GM12878 (cell line): ENCODE measurements around the gene COL25A1. TPM values are rescaled to one million over a fixed set of nuclear protein-coding genes. Genes with fewer than 3 reads are reported as not detected.

Experiments
- ATAC-seq: fragments of 200-7000 bp; cut with Tn5 transposase; 3 replicates; pipeline ENCODE4 v1.9.1; 2020; ENCODE audit warnings: mild to moderate bottlenecking, moderate library complexity
- BruUV-seq: library from RNA; stranded (reverse); fragments of 400-500 nt; replicated peaks from 2 replicates; lab custom pipeline; 2021; lab: Mats Ljungman, UMichigan
- CTCF ChIA-PET: fragments of 300-600 bp; sonication (Branson Sonifier 250); formaldehyde crosslinking; extraction: SDS; loops from one replicate; lab custom pipeline; 2021; ENCODE audit warnings: inconsistent platforms; lab: Yijun Ruan, JAX
- POLR2A ChIA-PET: fragments of 350-600 bp; formaldehyde crosslinking; extraction: SDS; loops from one replicate; lab custom pipeline; 2021; ENCODE audit warnings: inconsistent platforms; lab: Charles Lee
- RAD21 ChIA-PET: fragments of 300-600 bp; sonication (Branson Sonifier 250); formaldehyde crosslinking; loops from one replicate; lab custom pipeline; 2023; ENCODE audit warnings: antibody characterized with exemption; ENCODE audit not compliant: unreplicated experiment; lab: Charles Lee
- SMC1A ChIA-PET: fragments of 300-600 bp; sonication (Branson Sonifier 250); formaldehyde crosslinking; loops from one replicate; lab custom pipeline; 2023; ENCODE audit not compliant: unreplicated experiment, uncharacterized antibody; lab: Charles Lee
- DNase-seq: peaks from one replicate; pipeline ENCODE4 v3.0.0-alpha.2; 2011; ENCODE audit warnings: low read depth, low spot score
- FAIRE-seq: peaks from 3 replicates; lab custom pipeline; 2011; peaks lifted over from hg19 to GRCh38; lab: Jason Lieb, UNC
- H2AFZ ChIP-seq: 2 replicates; pipeline ENCODE4 v1.6.0; 2011; ENCODE audit warnings: low read depth, low read length, control low read depth; ENCODE audit not compliant: control insufficient read depth
- H3K27ac ChIP-seq: 2 replicates; pipeline ENCODE4 v1.5.1; 2011; ENCODE audit warnings: control low read depth; ENCODE audit not compliant: control insufficient read depth, insufficient read depth
- H3K27me3 ChIP-seq, 2 experiments: replicated peaks in 1 of 2; 2 replicates each; pipeline versions ENCODE4 v1.6.0 to v1.6.1; 2011; ENCODE audit warnings: low read length in 1 of 2; ENCODE audit not compliant: control insufficient read depth in 2 of 2, insufficient read depth in 2 of 2
- H3K36me3 ChIP-seq, 2 experiments: 2 replicates each; pipeline ENCODE4 v1.5.1; 2011; ENCODE audit warnings: low read length in 1 of 2; ENCODE audit not compliant: control insufficient read depth in 2 of 2, insufficient read depth in 2 of 2
- H3K4me1 ChIP-seq: 2 replicates; pipeline ENCODE4 v1.6.1; 2011; ENCODE audit warnings: mild to moderate bottlenecking, low read length, moderate library complexity, mixed read lengths; ENCODE audit not compliant: control insufficient read depth, insufficient read depth
- H3K4me2 ChIP-seq: 2 replicates; pipeline ENCODE4 v1.6.0; 2011; ENCODE audit warnings: control low read depth; ENCODE audit not compliant: control insufficient read depth, insufficient read depth
- H3K4me3 ChIP-seq: fragments of 200-600 bp; sonication (generic); 2 replicates; pipeline ENCODE4 v1.5.1; 2016
- H3K79me2 ChIP-seq: 2 replicates; pipeline ENCODE4 v1.6.0; 2011; ENCODE audit warnings: low read length; ENCODE audit not compliant: control insufficient read depth, insufficient read depth
- H3K9ac ChIP-seq: 2 replicates; pipeline ENCODE4 v1.8.0; 2011; ENCODE audit warnings: low read length, control low read depth, mixed read lengths; ENCODE audit not compliant: control insufficient read depth, insufficient read depth
- H3K9me3 ChIP-seq: replicated peaks from 3 replicates; pipeline ENCODE4 v1.5.1; 2011; ENCODE audit warnings: mild to moderate bottlenecking, low read length; ENCODE audit not compliant: control insufficient read depth, insufficient read depth
- H4K20me1 ChIP-seq: 2 replicates; pipeline ENCODE4 v1.6.0; 2011; ENCODE audit not compliant: control insufficient read depth, insufficient read depth
- CHD1 ChIP-seq: IDR thresholded peaks from 2 replicates; pipeline ENCODE4 v1.6.1; 2012; ENCODE audit warnings: low read depth, low read length, improper control_type of control experiment
- CUX1 ChIP-seq: IDR thresholded peaks from 2 replicates; pipeline ENCODE4 v1.6.1; 2012; ENCODE audit warnings: improper control_type of control experiment, low read depth, low read length; ENCODE audit not compliant: insufficient replicate concordance
- MTA3 ChIP-seq: IDR thresholded peaks from 2 replicates; pipeline ENCODE4 v1.6.1; 2012; ENCODE audit warnings: low read length, inconsistent platforms, borderline replicate concordance
- NFXL1 ChIP-seq: fragments of 450-650 bp; IDR thresholded peaks from 2 replicates; pipeline ENCODE4 v1.6.1; 2017; ENCODE audit warnings: antibody characterized with exemption, mild to moderate bottlenecking, borderline replicate concordance
- NRF1 ChIP-seq: conservative IDR thresholded peaks from 2 replicates; pipeline ENCODE4 v1.6.1; 2011; ENCODE audit warnings: mild to moderate bottlenecking, low read depth, low read length, improper control_type of control experiment
- RUNX3 ChIP-seq: IDR thresholded peaks from 2 replicates; pipeline ENCODE4 v1.6.1; 2012; ENCODE audit warnings: low read length, inconsistent platforms
- SPI1 ChIP-seq: IDR thresholded peaks from 2 replicates; pipeline ENCODE4 v1.6.1; 2011; ENCODE audit warnings: low read depth, mild to moderate bottlenecking, low read length, moderate library complexity, borderline replicate concordance; ENCODE audit not compliant: insufficient read depth
- SUPT20H ChIP-seq: IDR thresholded peaks from 2 replicates; pipeline ENCODE4 v1.6.1; 2011; ENCODE audit warnings: low read depth, mild to moderate bottlenecking, low read length, moderate library complexity, borderline replicate concordance; ENCODE audit not compliant: control insufficient read depth
- ZNF274 ChIP-seq: IDR thresholded peaks from one replicate; pipeline ENCODE4 v1.8.0; 2011; ENCODE audit not compliant: insufficient read length, insufficient read depth
- ZSCAN29 ChIP-seq: fragments of 450-650 bp; IDR thresholded peaks from 2 replicates; pipeline ENCODE4 v1.6.1; 2017; ENCODE audit warnings: mild to moderate bottlenecking, moderate library complexity
- WGBS: methylation state at CpG from one replicate; pipeline ENCODE4 v1.1.6; 2016; ENCODE audit warnings: low lambda C conversion rate; ENCODE audit not compliant: insufficient replicate concordance, insufficient coverage; ENCODE audit errors: missing lambda C conversion rate; 5-methylcytosine and 5-hydroxymethylcytosine counted together
- in situ Hi-C: fragments of 300-500 bp; cut with MboI; formaldehyde crosslinking; loops from 9 replicates; pipeline ENCODE4 v1.14.3; 2018; ENCODE audit warnings: mixed read lengths
- intact Hi-C: fragments of 100-400 bp; cut with micrococcal nuclease; formaldehyde crosslinking; loops from one replicate; pipeline ENCODE4 v1.14.2; 2022; ENCODE audit not compliant: unreplicated experiment
- polyA plus RNA-seq, 11 experiments: library from polyadenylated mRNA; depleted of rRNA in 4 of 11; unstranded in 6 of 11; stranded (reverse) in 5 of 11; fragments of >200 nt; fragmentation: Nextera tagmentation in 4 of 11; fragmentation: Illumina TruSeq in 1 of 11; extraction: Ambion mirVana in 4 of 11; extraction: Trizol in 1 of 11; gene quantifications; 1 replicate in 1 of 11; 2 replicates in 10 of 11; pipeline versions ENCODE4 v1.2.1 to v1.2.3, GENCODE V29; 2011 to 2016; ENCODE audit warnings: inconsistent platforms in 2 of 11, missing spikeins in 2 of 11, low read depth in 1 of 11
- total RNA-seq, 4 experiments: library from RNA; depleted of rRNA in 3 of 4; stranded (reverse); fragments of >200 nt in 3 of 4; fragmentation: Illumina TruSeq in 1 of 4; extraction: Trizol in 1 of 4; gene quantifications; 2 replicates each; pipeline versions ENCODE4 v1.2.1 to v1.2.3, GENCODE V29; 2013 to 2021
- TF ChIP-seq, protein P1 (sequence below): fragments of 450-650 bp; IDR thresholded peaks from 2 replicates; pipeline ENCODE4 v1.6.1; 2017; ENCODE audit warnings: borderline replicate concordance
- TF ChIP-seq, protein P2 (sequence below): IDR thresholded peaks from 2 replicates; pipeline ENCODE4 v1.6.1; 2012; ENCODE audit warnings: low read depth, low read length, improper control_type of control experiment
- TF ChIP-seq, protein P3 (sequence below): fragments of 450-650 bp; IDR thresholded peaks from 2 replicates; pipeline ENCODE4 v1.6.1; 2017; ENCODE audit warnings: mild to moderate bottlenecking, moderate library complexity

The COL25A1 gene
- total and polyA plus RNA-seq, 10 of the 15 experiments (the other 5 are each of a cell fraction or from before 2014, with no cell fraction given), result 0.01 to 0.26 (median 0.12) TPM; not detected in 6

DNA sequence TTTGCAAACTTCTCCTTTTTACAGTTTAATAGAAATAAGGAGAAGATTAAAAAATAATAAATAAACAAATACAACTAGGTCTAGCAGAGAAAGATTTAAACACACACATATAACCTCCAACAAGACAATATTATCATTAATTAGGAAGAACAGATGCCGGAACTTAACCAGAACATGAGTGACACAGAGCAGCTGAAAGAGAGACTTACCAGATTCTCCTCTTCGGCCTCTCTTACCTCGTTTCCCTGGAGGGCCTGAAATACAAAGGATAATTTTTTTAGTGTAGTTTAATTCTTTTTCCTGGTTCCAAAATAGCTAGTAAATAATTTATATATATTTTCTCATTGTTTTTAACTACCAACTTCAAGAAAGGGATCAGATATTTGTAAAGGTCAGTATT, 252.5 kb downstream of the COL25A1 start:
- no peak for DNase-seq
- ATAC-seq, result no peak
- no peak overlapping the region for H3K4me3 ChIP-seq
- H3K9me3 ChIP-seq, result no peaks in the 10 kb centered on the region
- H3K9ac ChIP-seq, result no peak overlapping the region
- no TSS peak for BruUV-seq
- SMC1A ChIA-PET, result interaction anchor here (0.8 to 1.4 kb wide), 4 partner anchors 10 to 245 kb away, joined by 3 read pairs; no protein-coding TSS in a partner anchor
- CTCF ChIA-PET, result no interaction called here
- H3K4me1 ChIP-seq, result no peaks in the 10 kb centered on the region
- WGBS, result 35% methylated on average over 3 of the region's 3 CpGs
- no peaks in the 10 kb centered on the region for H4K20me1 ChIP-seq
- RAD21 ChIA-PET, result no interaction called here
- POLR2A ChIA-PET, result no interaction called here
- TF ChIP-seq ZSCAN29, result no peak
- no peak for TF ChIP-seq NRF1
- TF ChIP-seq, protein P1, sequence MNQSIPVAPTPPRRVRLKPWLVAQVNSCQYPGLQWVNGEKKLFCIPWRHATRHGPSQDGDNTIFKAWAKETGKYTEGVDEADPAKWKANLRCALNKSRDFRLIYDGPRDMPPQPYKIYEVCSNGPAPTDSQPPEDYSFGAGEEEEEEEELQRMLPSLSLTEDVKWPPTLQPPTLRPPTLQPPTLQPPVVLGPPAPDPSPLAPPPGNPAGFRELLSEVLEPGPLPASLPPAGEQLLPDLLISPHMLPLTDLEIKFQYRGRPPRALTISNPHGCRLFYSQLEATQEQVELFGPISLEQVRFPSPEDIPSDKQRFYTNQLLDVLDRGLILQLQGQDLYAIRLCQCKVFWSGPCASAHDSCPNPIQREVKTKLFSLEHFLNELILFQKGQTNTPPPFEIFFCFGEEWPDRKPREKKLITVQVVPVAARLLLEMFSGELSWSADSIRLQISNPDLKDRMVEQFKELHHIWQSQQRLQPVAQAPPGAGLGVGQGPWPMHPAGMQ, result no peak
- TF ChIP-seq MTA3, result no peak
- TF ChIP-seq, protein P2, sequence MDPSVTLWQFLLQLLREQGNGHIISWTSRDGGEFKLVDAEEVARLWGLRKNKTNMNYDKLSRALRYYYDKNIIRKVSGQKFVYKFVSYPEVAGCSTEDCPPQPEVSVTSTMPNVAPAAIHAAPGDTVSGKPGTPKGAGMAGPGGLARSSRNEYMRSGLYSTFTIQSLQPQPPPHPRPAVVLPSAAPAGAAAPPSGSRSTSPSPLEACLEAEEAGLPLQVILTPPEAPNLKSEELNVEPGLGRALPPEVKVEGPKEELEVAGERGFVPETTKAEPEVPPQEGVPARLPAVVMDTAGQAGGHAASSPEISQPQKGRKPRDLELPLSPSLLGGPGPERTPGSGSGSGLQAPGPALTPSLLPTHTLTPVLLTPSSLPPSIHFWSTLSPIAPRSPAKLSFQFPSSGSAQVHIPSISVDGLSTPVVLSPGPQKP, result no peak
- TF ChIP-seq RUNX3, result no peak
- TF ChIP-seq SUPT20H, result no peak
- TF ChIP-seq, protein P3, sequence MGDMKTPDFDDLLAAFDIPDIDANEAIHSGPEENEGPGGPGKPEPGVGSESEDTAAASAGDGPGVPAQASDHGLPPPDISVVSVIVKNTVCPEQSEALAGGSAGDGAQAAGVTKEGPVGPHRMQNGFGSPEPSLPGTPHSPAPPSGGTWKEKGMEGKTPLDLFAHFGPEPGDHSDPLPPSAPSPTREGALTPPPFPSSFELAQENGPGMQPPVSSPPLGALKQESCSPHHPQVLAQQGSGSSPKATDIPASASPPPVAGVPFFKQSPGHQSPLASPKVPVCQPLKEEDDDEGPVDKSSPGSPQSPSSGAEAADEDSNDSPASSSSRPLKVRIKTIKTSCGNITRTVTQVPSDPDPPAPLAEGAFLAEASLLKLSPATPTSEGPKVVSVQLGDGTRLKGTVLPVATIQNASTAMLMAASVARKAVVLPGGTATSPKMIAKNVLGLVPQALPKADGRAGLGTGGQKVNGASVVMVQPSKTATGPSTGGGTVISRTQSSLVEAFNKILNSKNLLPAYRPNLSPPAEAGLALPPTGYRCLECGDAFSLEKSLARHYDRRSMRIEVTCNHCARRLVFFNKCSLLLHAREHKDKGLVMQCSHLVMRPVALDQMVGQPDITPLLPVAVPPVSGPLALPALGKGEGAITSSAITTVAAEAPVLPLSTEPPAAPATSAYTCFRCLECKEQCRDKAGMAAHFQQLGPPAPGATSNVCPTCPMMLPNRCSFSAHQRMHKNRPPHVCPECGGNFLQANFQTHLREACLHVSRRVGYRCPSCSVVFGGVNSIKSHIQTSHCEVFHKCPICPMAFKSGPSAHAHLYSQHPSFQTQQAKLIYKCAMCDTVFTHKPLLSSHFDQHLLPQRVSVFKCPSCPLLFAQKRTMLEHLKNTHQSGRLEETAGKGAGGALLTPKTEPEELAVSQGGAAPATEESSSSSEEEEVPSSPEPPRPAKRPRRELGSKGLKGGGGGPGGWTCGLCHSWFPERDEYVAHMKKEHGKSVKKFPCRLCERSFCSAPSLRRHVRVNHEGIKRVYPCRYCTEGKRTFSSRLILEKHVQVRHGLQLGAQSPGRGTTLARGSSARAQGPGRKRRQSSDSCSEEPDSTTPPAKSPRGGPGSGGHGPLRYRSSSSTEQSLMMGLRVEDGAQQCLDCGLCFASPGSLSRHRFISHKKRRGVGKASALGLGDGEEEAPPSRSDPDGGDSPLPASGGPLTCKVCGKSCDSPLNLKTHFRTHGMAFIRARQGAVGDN, result no peak
- no peak for TF ChIP-seq ZNF274
- TF ChIP-seq SPI1, result no peak
- TF ChIP-seq CUX1, result no peak
- TF ChIP-seq CHD1, result no peak
- no peak for TF ChIP-seq NFXL1
- in situ Hi-C loops (no loop called here), intact Hi-C loops (no loop called here)
- FAIRE-seq, result no peak
- H2AFZ ChIP-seq, result no peak overlapping the region
- no peaks in the 10 kb centered on the region for H3K36me3 ChIP-seq
- H3K4me2 ChIP-seq, result no peak overlapping the region
- H3K27me3 ChIP-seq, result no peaks in the 10 kb centered on the region
- H3K27ac ChIP-seq, result no peak overlapping the region
- H3K79me2 ChIP-seq, result no peaks in the 10 kb centered on the region
